ENCODE data around the gene TNFSF15. TPM values are rescaled to one million over a fixed set of nuclear protein-coding genes. Genes with fewer than 3 reads are reported as not detected.

TNFSF15 gene
- total RNA-seq, 1 donor: under 0.01 TPM

GRCh38 chr9:114791312-114791711 is 14.5 kb downstream of the TNFSF15 start:
- H3K9me3 ChIP-seq (ENCODE audit: low read depth, low read length): no peaks in the 10 kb centered on the region

GRCh38 chr9:114790521-114790920 is 15.3 kb downstream of the TNFSF15 start:
- H3K4me1 ChIP-seq (ENCODE audit: insufficient read depth, low read length): no peaks in the 10 kb centered on the region
- H3K9me3 ChIP-seq (ENCODE audit: low read depth, low read length): no peaks in the 10 kb centered on the region
- no peak overlapping the region for H3K4me2 ChIP-seq (ENCODE audit: insufficient read depth, low read length)
- H2AFZ ChIP-seq (ENCODE audit: low read length): no peak overlapping the region
- H3K27ac ChIP-seq (ENCODE audit: low read depth, low read length): no peak overlapping the region
- peaks cover 2% of the 10 kb centered on the region for H3K27me3 ChIP-seq (ENCODE audit: insufficient read depth, low read length)
- H4K20me1 ChIP-seq (ENCODE audit: insufficient read depth, low read length): no peaks in the 10 kb centered on the region
- no peak overlapping the region for H3K4me3 ChIP-seq (ENCODE audit: insufficient read depth, low read length)
- TF ChIP-seq, protein P1, sequence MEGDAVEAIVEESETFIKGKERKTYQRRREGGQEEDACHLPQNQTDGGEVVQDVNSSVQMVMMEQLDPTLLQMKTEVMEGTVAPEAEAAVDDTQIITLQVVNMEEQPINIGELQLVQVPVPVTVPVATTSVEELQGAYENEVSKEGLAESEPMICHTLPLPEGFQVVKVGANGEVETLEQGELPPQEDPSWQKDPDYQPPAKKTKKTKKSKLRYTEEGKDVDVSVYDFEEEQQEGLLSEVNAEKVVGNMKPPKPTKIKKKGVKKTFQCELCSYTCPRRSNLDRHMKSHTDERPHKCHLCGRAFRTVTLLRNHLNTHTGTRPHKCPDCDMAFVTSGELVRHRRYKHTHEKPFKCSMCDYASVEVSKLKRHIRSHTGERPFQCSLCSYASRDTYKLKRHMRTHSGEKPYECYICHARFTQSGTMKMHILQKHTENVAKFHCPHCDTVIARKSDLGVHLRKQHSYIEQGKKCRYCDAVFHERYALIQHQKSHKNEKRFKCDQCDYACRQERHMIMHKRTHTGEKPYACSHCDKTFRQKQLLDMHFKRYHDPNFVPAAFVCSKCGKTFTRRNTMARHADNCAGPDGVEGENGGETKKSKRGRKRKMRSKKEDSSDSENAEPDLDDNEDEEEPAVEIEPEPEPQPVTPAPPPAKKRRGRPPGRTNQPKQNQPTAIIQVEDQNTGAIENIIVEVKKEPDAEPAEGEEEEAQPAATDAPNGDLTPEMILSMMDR (IDR thresholded peaks at IDR 0.05; ENCODE audit: extremely low read depth, low read depth, low read length): no peak
- H3K79me2 ChIP-seq (ENCODE audit: insufficient read depth, low read length): no peaks in the 10 kb centered on the region
- no peak for DNase-seq (ENCODE audit: insufficient read length, low spot score, missing footprints)
- no peaks in the 10 kb centered on the region for H3K36me3 ChIP-seq (ENCODE audit: insufficient read depth, low read length)

More at GRCh38 chr9:114791312-114791711, 14.5 kb downstream of the TNFSF15 start:
- no peak overlapping the region for H2AFZ ChIP-seq (ENCODE audit: low read length)
- no peaks in the 10 kb centered on the region for H3K79me2 ChIP-seq (ENCODE audit: insufficient read depth, low read length)
- TF ChIP-seq, protein P1 (IDR thresholded peaks at IDR 0.05; ENCODE audit: extremely low read depth, low read depth, low read length): no peak
- no peak overlapping the region for H3K4me2 ChIP-seq (ENCODE audit: insufficient read depth, low read length)
- H3K4me3 ChIP-seq (ENCODE audit: insufficient read depth, low read length): no peak overlapping the region
- H3K27ac ChIP-seq (ENCODE audit: low read depth, low read length): no peak overlapping the region
- no peaks in the 10 kb centered on the region for H3K36me3 ChIP-seq (ENCODE audit: insufficient read depth, low read length)
- DNase-seq (ENCODE audit: insufficient read length, low spot score, missing footprints): no peak
- no peaks in the 10 kb centered on the region for H3K27me3 ChIP-seq (ENCODE audit: insufficient read depth, low read length)
- H3K4me1 ChIP-seq (ENCODE audit: insufficient read depth, low read length): no peaks in the 10 kb centered on the region
- H4K20me1 ChIP-seq (ENCODE audit: insufficient read depth, low read length): no peaks in the 10 kb centered on the region

GRCh38 chr9:114789006-114789405 is 16.8 kb downstream of the TNFSF15 start:
- H3K79me2 ChIP-seq (ENCODE audit: insufficient read depth, low read length): no peaks in the 10 kb centered on the region

GRCh38 chr9:114787781-114788498 is 17.9 kb downstream of the TNFSF15 start:
- Histone ChIP-seq H3K79me2 (ENCODE audit: insufficient read depth, low read length) (no peaks in the 10 kb centered on the region), H3K9me3 (ENCODE audit: low read depth, low read length) (no peaks in the 10 kb centered on the region), H4K20me1 (ENCODE audit: insufficient read depth, low read length) (no peaks in the 10 kb centered on the region), H3K4me1 (ENCODE audit: insufficient read depth, low read length) (no peaks in the 10 kb centered on the region), H3K4me2 (ENCODE audit: insufficient read depth, low read length) (no peak overlapping the region), H3K27me3 (ENCODE audit: insufficient read depth, low read length) (peaks cover 4% of the 10 kb centered on the region), H3K27ac (ENCODE audit: low read depth, low read length) (no peak overlapping the region), H2AFZ (ENCODE audit: low read length) (no peak overlapping the region), H3K36me3 (ENCODE audit: insufficient read depth, low read length) (no peaks in the 10 kb centered on the region), H3K4me3 (ENCODE audit: insufficient read depth, low read length) (no peak overlapping the region)
- DNase-seq (ENCODE audit: insufficient read length, low spot score, missing footprints): no peak
- TF ChIP-seq, protein P1 (IDR thresholded peaks at IDR 0.05; ENCODE audit: extremely low read depth, low read depth, low read length): no peak

More at GRCh38 chr9:114789006-114789405, 16.8 kb downstream of the TNFSF15 start:
- H3K27me3 ChIP-seq (ENCODE audit: insufficient read depth, low read length): peaks cover 3% of the 10 kb centered on the region
- TF ChIP-seq, protein P1 (IDR thresholded peaks at IDR 0.05; ENCODE audit: extremely low read depth, low read depth, low read length): no peak
- no peaks in the 10 kb centered on the region for H3K9me3 ChIP-seq (ENCODE audit: low read depth, low read length)
- DNase-seq (ENCODE audit: insufficient read length, low spot score, missing footprints): no peak
- H3K27ac ChIP-seq (ENCODE audit: low read depth, low read length): no peak overlapping the region
- H3K36me3 ChIP-seq (ENCODE audit: insufficient read depth, low read length): no peaks in the 10 kb centered on the region
- no peaks in the 10 kb centered on the region for H3K4me1 ChIP-seq (ENCODE audit: insufficient read depth, low read length)
- no peak overlapping the region for H3K4me3 ChIP-seq (ENCODE audit: insufficient read depth, low read length)
- H4K20me1 ChIP-seq (ENCODE audit: insufficient read depth, low read length): no peaks in the 10 kb centered on the region
- no peak overlapping the region for H2AFZ ChIP-seq (ENCODE audit: low read length)
- H3K4me2 ChIP-seq (ENCODE audit: insufficient read depth, low read length): no peak overlapping the region

Measured in osteoblast (primary cell).